ENCODE results near the gene CSAD.
A peak's percentile ranks its signal among the peaks of the same experiment; 100 is the strongest.

DNA sequence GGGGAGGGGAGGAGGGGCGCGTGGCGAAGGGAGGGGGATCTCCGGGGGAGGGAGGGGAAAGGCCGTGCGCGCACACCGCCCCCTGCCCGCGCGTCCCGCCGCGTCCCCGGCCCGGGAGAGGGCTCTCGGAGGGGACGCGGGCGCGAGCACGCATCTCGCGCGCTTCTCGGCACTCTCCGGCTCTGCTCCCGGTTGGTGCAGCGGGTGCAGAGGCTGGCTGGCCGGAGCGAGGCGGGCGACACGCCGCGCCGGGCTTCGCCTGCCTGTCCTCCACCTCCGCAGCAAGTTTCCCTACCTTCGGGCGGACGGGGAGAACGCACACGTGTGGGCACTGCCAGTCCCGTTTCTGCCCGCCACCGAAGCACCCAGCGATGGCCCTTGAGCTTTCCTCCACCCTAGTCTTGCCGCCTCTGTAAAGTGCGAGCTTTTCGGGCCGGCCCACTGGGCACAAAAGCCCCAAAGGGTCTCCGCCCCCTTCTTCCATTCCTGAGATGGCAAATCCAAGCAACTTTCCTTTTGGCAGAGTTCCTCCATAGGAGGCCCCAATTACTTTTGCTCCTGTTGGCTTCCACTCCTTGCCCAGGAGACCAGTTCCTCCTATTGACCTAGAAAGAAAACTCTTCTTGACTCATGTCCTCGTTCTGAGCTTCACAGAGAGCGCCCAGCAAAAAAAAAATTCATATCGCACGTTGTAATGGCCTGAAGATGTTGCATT, 363 bp upstream of the CSAD start:
- TF ChIP-seq MBD4 (IDR thresholded peaks at IDR 0.05; ENCODE audit: borderline replicate concordance, low read length) (no peak), ZNF251 (CRISPR knock-in tag; IDR thresholded peaks at IDR 0.05) (no peak), POLR2A (IDR thresholded peaks at IDR 0.05; ENCODE audit: insufficient read depth in 1 of 2, low read depth in 2 of 2, low read length in 2 of 2) (peak; percentile 31 to 57; a peak in 3 of 4 replicates), CTCF (CRISPR knock-in tag; IDR thresholded peaks at IDR 0.05) (no peak; the same call in 1 of the 2 replicates)
- TF ChIP-seq, protein P1, sequence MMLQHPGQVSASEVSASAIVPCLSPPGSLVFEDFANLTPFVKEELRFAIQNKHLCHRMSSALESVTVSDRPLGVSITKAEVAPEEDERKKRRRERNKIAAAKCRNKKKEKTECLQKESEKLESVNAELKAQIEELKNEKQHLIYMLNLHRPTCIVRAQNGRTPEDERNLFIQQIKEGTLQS (CRISPR knock-in tag; IDR thresholded peaks at IDR 0.05): no peak

Measured in HepG2 (cell line).